GM21423 (cell line): ENCODE measurements around the gene CPNE5.

Experiments used
- ATAC-seq: cut with Tn5 transposase; IDR thresholded peaks from one replicate; pipeline ENCODE4 v1.9.1; 2021; ENCODE audit warnings: mild to moderate bottlenecking, moderate library complexity; ENCODE audit not compliant: unreplicated experiment

Gene CPNE5

DNA sequence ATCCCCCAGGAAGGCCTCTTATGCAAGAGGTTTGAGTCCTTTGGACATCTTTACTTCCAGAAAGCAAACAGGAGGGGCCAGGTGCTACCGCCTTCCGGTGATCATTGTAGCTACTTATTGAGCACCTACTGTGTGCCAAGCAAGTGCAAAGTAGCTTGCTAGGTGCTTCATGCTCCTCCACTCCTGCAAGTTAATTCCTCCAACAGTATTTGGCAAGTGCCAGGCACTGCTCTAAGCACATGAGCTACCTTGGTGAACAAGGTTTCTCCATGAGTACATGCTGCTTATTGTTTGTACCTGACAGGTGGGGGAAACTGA is 2.3 kb downstream of the CPNE5 start:
- no peak for ATAC-seq

DNA sequence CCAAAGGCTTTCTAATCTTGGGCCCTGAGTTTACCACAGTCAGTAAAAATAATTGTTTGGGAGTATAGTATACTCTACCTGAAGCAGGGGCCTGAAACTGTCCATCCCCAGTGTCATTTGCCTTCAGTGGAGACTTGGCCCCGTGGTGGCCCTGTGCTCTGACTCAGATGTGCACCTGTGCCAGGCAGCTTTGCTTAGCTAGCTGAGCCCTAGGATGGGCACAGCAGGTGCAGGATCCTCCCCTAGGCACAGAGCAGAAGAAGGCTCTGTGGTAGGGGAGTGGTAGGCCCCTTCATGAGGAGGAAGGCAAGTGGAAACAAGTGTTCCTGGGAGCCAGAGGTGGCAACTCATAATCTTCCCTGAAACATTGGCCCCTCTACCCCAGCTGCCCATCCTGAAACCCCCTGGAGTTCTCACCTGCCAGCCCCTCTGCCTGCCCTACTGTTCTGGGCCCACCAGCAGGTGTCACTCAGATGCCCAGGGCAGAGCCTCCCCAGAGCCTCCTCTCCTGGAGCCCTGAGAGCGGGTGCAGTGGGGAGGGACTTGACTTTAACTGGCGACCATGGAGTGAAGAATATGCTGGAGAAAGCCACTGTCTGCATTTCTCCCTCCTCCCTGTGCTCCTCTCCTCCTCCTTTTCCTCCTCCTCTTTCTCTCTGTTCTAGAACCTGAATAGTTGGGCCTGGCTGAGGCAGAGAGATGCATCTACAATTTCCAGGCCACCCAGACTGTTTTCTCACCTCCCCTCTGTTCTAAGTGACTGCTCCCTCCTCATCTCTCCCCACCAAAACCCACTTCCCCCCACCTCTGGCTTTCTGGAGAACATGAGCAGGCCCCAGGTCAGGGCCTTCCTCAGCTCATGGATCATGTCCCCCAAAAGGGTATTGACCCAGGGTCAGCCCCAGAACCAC is 2.9 kb downstream of the CPNE5 start:
- no peak for ATAC-seq

DNA sequence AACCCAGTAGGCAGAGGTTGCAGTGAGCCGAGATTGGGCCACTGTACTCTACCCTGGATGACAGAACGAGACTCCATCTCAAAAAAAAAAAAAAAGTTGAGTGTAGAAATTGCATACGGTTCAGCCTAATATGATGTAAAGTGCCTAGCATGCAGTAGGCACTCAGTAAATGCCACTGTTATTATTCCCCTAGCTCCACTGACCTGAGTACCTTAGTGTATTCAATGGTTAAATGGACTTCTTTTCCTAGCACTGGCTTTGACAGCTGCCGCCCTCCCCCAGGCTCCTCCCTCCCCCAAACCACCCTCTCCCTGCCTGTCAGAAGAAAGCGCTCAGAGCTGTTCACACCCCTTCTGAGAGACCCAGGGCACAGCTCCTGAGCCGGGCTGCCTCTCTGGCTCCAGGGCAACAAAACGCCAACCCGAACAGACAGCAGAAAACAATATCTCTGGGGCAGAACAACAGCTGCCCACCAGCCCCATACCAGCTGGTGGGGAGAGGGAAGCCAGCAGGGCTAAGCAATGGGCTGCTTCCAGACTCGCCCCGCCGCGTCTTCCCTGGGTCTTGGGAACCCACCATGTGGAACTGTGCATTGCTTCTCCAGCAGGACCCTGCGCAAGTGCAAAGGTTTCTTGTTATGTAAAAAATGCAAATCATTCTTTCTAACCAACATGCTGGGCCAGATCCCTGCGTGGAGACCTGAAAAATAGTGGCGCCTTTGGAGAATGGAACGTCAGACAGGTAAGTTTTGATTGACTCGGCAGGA is 4.5 kb downstream of the CPNE5 start:
- ATAC-seq, result no peak

DNA sequence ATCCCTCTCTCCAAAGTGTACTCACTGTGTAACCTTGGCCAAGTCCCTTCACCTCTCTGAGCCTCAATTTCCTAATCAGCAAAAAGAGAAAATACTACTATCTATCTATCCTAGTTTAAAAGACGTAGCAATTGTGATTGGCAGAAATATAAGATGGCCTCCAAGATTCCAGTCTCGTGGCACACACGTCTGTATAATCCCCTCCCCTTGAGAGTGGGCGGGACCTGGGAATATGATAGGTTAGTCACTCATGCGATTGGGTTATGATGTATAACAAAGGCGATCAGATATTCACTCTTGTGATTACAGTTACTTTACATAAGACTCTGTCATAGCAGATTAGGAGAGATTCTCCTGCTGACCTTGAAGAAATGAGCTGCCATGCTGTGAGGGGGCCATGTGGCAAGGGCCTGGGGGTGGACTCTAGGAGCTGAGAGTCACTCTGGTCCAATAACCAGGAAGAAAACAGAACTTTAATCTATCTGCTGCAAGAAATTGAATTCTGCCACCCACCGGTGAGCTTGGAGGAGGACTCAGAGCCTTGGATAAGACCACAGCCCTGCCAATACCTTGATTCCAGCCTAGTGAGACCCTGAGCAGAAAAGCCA is 6.0 kb downstream of the CPNE5 start:
- no peak for ATAC-seq

DNA sequence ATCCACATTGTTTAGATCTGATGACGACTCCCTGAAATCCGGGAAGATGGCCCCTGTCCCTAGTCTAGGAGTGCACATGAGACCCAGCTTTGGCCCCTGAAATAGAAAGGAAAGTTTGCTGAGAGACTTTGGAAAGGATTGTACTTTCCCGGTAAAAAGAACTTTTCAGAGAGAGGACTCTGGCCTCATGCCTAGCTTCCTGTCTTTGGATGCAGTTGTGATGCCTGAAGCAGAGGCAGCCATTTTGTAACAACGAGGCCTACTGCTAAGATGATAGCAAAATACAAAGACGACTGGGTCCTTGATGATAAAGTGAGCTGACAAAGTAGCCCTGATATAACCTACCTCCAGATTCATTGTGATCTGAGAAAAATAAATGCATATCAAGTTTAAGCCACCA is 6.9 kb downstream of the CPNE5 start:
- ATAC-seq, result no peak

DNA sequence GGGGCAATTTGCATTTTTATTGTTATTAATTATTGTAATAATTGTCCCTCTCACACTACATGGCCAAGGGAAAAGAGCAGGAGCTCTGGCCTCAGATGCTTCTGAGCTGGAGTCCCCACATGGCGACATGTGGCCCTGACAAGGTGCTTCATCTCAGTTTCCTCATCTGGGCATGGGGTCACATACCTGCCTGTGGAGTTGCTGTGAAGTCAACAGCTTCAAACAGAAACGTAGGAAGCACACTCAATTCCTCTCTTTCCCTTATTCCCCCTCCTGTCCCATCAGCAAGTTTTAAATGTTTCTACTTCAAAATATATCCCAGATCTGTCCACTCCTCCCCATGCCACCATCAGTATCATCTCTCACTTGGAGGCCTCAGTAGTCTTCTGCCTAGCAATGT is 8.7 kb downstream of the CPNE5 start:
- no peak for ATAC-seq

DNA sequence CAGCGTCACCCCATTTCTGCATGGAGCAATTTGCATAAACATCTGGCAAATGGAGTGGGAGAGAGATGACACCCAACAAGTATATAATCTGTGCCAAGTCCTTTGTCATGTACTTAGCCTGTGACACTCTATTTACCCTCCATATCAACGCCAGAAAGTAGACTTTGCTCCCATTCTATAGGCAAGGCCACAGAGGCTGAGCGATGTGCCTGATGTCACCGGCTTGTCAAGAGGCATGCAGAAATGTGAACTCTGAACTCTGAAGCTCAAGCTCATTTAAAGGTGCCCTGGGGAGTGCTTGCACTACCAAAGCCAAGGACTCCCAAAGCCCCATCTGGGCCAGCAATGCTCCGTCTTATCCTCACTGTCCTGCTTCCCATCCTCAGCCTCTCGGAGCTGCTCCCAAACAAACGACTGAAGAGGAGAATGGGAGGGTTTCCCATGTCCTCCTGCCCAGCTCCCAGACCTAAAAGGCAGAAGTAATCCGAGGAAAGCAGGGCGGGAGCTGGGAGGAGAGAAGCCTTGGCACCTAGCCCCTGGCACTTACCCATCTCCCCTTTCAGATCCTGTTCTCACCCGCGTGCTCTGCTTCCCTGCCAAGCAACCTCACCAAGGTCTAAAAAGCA is 9.2 kb downstream of the CPNE5 start:
- no peak for ATAC-seq

DNA sequence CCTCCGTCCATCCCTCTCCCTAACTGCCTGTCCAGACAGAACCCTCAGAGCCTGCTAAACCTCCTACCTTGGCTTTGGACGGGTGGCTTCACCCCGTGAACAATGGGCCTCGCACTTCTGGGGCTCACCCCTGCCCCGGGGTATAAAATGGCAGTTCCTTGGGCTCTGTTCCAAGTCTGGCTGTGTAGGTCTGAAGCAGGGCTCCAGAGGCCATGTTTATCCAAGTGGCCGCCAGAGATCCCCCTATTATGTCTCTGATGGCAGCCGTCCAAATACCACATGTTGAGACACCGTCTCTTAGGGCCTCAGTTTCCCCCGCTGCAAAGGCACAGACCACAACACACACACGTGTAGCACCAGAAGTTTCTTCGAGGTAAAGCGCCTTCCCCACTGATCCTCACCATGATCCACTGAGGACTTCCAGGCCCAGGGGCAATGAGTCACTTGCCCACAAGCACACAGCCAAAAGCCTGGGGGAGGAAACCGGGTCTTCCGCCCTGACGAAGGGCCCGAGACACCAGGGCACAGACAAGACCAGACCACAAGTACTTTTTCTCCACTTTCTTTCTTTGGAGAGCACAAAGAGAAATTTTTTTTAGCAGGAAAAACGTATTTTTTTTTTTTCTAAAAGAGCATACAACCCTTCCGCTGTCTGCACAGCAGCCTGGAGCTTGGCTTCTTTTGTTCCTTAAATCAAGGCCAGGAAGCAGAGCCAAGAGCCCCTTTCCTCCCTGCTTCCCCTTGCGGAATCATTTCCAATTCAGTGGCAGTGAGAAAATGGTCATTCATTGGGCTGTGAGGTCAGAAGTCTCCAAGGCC is 11.8 kb downstream of the CPNE5 start:
- no peak for ATAC-seq

DNA sequence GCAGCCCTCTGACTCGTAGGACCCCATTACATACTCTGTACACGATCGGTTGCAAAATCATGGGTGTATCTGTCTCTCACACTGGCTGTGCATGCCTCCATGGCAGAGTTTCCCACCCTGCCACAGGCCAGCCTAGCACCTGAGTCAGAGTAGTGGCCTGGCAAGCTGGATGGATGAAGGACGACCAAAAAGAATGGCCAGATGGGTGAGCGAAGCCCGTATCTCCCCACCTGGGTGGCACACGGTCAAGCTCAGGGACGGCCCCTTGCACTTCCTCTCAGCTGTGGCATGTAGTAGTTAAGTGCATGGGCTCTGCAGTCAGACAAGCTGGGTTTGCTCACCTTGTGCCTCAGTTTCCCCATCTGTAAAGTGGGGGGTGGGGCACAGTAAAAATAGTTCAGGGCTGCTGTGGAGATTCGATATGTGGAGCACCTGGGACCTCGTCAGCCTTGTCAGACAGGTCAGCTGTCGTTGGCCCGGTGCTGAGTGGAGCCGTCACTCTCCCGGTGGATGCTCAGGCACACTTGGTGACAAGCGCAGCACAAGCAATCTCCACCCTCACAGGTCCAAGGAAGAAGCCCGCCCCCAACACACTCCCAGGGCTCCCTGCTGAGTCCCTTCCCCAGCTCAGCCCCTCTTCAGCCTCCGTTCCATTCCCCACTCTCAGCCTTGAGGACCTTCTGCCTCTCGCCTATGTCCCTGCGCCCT is 12.6 kb downstream of the CPNE5 start:
- no peak for ATAC-seq

DNA sequence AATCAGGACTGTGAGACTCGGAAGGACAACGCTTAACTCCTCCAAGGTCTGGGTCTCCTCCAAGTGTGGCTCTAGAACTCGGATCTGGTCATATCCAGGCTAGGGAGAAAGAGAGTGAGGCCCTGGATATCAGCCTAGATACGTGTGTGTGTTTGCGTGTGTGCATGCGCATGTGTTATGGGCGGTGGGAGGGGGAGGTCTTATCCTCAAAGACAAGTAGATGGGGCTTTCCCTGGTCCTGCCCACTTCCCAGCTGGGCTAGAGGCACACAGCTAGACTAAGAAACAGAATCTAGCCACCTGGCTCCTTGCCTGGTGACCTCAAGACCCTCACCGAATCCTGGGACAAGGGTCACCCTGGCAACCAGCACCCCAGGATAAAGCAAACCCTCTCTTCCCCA is 13.2 kb downstream of the CPNE5 start:
- ATAC-seq, result no peak

DNA sequence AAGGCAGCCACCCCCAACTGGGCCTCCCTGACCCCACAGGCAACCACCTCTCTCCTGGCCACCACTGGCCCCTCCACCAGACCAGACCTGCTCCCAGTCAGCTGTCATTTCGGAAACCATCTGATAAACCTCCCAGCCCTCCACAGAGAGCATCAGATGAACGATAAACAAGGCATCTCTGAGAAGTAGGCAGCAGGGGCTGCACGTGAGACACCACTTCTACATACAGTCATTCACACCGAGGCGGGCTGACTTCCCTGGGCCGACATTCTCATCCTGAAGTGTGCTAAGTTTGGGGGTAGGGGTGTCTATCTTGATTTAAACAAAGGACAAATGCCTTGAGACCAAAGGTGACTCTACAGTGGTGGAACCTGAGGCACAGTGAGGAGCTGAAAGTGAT is 13.8 kb downstream of the CPNE5 start:
- ATAC-seq, result no peak

DNA sequence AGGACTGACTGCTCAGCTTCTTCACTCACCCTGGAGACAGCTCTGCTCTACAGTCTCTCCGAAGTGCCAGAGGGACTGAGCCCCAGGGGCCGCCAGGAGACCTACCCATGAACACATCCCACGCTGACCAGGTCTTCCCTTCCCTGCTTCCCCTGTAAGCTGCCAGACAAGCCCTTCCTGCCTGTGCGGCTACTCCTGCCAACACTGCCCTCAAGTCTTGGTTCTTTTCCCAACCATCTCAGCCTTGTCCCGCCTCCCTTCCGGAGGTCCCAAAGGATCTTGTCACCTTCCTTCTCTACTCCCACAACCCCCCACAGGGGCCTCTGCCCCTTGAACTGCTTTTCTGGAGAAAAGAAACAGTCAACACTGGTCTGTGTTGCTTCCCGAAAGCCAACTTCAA is 15.0 kb downstream of the CPNE5 start:
- no peak for ATAC-seq

DNA sequence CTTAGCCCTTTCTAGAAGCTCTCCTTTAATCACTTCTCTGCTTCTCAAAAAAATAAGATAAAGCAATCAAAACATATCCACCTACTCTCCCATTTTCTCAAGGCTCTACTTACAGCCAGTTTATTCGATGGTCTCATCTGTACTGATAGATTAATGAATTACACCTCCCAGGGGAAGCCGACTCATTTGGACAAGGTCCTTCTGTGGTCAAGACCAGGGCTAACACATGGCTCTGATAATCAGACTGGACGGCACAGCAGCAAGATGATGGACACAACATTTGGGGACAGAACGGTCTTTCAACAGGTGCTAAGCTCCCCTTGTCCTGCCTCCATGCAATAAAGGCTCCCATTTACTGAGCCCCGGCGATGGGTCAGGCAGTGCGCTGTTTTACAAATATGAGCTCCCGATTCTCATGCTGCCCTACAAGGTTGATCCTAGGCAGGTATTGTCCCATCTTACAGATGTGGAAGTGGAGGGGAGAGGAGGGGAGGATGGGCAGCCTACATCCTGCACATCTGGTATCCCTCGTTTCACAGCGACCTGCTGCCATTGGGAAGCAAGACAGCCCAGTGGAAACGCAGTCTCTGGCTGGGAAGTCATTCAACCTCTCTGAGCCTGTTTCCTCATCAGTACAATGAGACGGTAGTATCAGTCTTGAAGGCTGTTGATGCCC is 15.7 kb downstream of the CPNE5 start:
- no peak for ATAC-seq

DNA sequence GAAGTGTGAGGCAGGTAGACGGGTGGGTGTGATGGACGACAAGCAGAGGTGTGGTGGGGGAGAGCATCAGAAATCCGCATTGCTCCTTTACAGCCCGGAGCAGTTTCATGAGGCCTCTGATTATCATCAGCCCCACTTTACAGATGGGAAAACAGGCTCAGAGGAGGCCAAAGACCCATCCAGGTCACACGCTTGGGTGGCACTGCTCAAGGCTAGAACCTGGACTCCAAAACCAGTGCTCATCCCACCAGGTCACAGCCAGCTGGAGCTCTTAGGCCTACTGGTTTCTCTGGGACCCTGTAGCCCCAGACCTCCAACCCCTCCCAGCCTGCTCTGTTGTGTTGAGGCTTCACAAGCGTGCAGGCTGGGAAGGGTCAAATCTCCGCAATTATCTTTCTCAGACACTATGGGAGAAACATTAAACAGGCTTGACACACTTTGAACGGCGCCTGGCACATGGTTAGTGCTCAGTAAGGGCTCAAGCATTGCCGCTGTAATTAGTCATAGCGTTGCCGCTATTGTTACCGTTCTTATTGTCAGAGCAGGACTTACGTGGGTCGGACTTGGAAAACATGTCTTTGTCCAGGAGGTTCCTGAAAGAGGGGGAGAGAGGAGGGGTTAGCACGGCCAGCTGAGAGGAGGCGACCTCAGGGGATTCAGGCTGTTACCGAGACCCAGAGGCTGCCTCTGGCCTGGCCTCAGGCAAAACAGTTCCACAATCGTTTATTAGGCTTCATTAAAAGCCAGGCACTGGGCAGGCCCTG is 16.6 kb downstream of the CPNE5 start:
- ATAC-seq, result no peak

DNA sequence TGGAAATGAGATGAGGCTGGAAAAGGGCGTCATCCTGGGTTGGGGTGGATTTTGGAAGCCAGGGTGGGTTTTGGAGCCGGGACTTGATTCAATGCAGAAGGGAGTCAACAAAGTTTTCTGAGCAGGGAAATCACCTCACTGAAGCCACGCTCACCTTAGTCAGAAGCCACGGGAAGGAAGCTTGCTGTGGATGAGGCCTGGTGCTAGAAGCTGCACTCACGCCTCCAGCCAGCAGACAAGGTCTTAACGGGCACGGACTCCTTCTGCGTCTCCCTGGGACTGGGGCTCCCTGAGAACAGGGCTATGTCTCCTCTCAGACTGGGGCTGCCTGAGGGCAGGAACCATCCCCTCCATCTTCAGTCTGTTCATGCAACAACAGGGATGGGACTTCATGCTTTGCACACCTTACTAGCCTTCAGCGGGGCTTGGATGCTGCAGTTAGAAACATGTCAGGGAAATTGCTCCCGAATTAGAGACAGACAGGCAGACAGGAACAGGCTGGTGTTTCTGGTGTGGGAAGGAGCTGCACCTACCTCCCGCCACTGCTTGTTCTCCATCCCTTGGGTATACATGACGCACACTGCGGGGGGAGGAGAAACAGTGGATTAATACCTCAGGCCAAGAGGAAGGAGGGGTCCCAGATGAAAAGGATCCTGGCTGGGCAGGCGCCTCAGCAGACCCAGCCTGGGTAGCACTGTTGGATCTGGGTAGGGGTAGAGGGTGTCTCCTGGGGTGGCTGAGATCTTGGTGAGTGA is 17.5 kb downstream of the CPNE5 start:
- no peak for ATAC-seq

DNA sequence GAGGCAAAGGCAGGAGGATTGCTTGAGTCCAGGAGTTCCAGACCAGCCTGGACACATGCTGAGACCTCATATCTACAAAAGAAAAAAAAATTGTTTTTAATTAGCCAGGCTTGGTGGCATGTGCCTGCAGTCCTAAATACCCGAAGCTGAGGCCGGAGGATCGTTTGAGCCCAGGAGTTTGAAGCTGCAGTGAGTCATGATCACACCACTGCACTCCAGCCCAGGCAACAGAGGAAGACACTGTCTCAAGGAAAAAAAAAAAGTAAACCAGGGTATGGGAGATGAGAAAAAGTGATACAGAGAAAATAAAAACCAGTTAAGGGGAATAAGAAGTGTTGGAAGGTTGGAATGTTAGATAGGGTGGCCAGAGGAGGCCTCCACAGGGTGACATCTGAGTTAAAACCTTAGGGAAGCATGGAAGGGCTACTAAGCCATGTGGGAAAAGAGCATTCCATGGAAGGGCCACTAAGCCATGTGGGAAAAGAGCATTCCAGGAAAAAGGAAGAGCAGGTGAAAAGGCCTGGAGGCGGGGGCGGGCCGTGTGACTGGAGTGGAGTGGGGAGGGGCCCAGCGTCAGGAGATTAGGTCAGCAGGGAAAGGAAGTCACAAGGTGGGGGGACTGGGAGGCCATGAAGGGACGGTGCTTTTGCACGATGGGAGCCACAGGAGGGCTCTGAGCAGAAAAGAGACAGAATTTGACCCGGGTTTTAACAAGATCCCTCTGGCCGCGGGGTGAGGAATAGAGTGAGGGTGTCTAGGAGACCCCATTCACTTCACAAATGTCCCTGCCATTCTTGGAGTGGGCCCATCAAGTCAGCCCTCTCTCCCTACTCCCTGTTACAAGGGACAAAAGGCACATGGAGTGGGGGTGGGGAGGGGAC is 18.3 kb downstream of the CPNE5 start:
- ATAC-seq, result no peak

DNA sequence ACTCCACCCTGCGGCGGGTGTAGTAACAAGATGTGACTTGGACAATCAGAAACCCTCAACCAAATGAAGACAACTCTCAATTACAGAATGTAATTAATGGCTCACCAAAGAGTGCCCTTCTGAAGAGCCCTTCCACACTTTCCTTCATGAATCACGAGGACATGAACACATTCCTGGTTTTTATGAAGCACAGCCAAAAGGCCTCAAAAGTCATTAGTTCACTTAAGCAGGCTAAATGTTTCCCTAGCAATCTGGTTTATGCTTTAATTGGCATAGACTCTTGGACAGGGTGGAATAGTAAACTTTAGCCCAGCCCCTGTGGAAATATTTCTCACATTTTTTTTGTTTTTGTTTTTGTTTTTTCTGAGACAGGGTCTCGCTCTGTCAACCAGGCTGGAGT is 20.5 kb downstream of the CPNE5 start:
- no peak for ATAC-seq
